ENCODE results near the gene CARD9. TPM values are rescaled to one million over a fixed set of nuclear protein-coding genes. Genes with fewer than 3 reads are reported as not detected.

The CARD9 gene
- total and polyA plus RNA-seq, 2 of the 8 experiments (the other 6 are each of a cell fraction or from before 2014, with no cell fraction given): 0.15 to 1.1 TPM

- Histone ChIP-seq H3K4me3 (ENCODE audit: extremely low read depth in 1 of 4, insufficient read depth in 2 of 4, low read depth in 3 of 4, low read length in 4 of 4) (no peak overlapping the region), H3K23ac (ENCODE audit: insufficient read length) (no peak overlapping the region), H3K56ac (replicated peaks; ENCODE audit: insufficient read length, low read depth, low read length) (no peak overlapping the region), H4K20me1 (replicated peaks in 1 of 2; ENCODE audit: control insufficient read depth in 1 of 2, insufficient read depth in 2 of 2, low read length in 2 of 2) (peaks cover 6 to 11% of the 10 kb centered on the region in 2 experiments), H3K36me3 (ENCODE audit: control insufficient read depth in 2 of 4, insufficient read depth in 4 of 4, low read length in 3 of 4) (peaks cover 16 to 49% (median 38%) of the 10 kb centered on the region in 4 experiments; a peak in 7 of 8 replicates), H4K91ac (replicated peaks; ENCODE audit: insufficient read length, low read length) (no peak overlapping the region), H3K79me1 (ENCODE audit: low read depth, low read length) (peaks cover 10% of the 10 kb centered on the region), H3K9me3 (ENCODE audit: insufficient read depth in 2 of 2, low read depth in 1 of 2, low read length in 1 of 2) (no peaks in the 10 kb centered on the region), H3K4me1 (replicated peaks in 1 of 4; ENCODE audit: control insufficient read depth in 3 of 4, insufficient read depth in 4 of 4, low read length in 3 of 4) (peaks cover 0 to 8% (median 6%) of the 10 kb centered on the region in 4 experiments; a peak in 5 of 7 replicates), H2BK5ac (ENCODE audit: low read depth, low read length) (no peak overlapping the region), H4K5ac (ENCODE audit: insufficient read length, low read depth, low read length) (no peak overlapping the region), H2BK15ac (ENCODE audit: low read length) (no peak overlapping the region), H3K23me2 (ENCODE audit: low read depth, low read length) (peaks cover 6% of the 10 kb centered on the region; the same call in 1 of the 2 replicates), H3K4ac (replicated peaks; ENCODE audit: insufficient read length, low read depth, low read length) (no peak overlapping the region), H2BK12ac (ENCODE audit: low read depth, low read length) (no peak overlapping the region), H3K27ac (ENCODE audit: low read depth, low read length) (no peak overlapping the region; the same call in 1 of the 2 replicates), H3K18ac (ENCODE audit: extremely low read depth, low read length) (no peak overlapping the region), H4K8ac (ENCODE audit: extremely low read depth, insufficient read depth, low read length) (peak overlapping the region; percentile 3; the same call in 1 of the 2 replicates), H2BK120ac (replicated peaks; ENCODE audit: low read depth, low read length) (no peak overlapping the region), H2BK20ac (ENCODE audit: low read length) (no peak overlapping the region), H3K79me2 (ENCODE audit: control insufficient read depth in 1 of 2, insufficient read depth in 2 of 2, low read length in 2 of 2) (peaks cover 0 to 17% of the 10 kb centered on the region in 2 experiments; a peak in 2 of 4 replicates), H3K4me2 (ENCODE audit: insufficient read depth in 1 of 2, low read depth in 2 of 2, low read length in 2 of 2) (no peak overlapping the region), H3K27me3 (replicated peaks in 1 of 4; ENCODE audit: control insufficient read depth in 3 of 4, extremely low read depth in 1 of 4, insufficient read depth in 3 of 4, low read length in 3 of 4) (no peaks in the 10 kb centered on the region), H3K14ac (ENCODE audit: insufficient read length) (no peak overlapping the region), H2AFZ (ENCODE audit: low read length) (no peak overlapping the region), H3K9ac (replicated peaks in 1 of 4; ENCODE audit: extremely low read depth in 1 of 4, low read depth in 3 of 4, low read length in 3 of 4) (no peak overlapping the region), H2AK5ac (ENCODE audit: low read depth, low read length) (no peak overlapping the region)
- TF ChIP-seq CHD2 (IDR thresholded peaks at IDR 0.05; ENCODE audit: low read length) (no peak), CHD1 (IDR thresholded peaks at IDR 0.05; ENCODE audit: low read depth, low read length) (no peak), ZNF274 (IDR thresholded peaks at IDR 0.05; ENCODE audit: borderline replicate concordance, extremely low read depth, low read length) (no peak), SP4 (IDR thresholded peaks at IDR 0.05; ENCODE audit: low read length) (no peak), TAF7 (optimal IDR thresholded peaks at IDR 0.05; ENCODE audit: borderline replicate concordance, low read depth, low read length) (no peak), FOSL1 (IDR thresholded peaks at IDR 0.05; ENCODE audit: insufficient read depth, low read depth, low read length) (no peak), ASH2L (IDR thresholded peaks at IDR 0.05; ENCODE audit: low read length) (no peak), HDAC6 (IDR thresholded peaks at IDR 0.05; ENCODE audit: low read depth, low read length) (no peak), SRF (IDR thresholded peaks at IDR 0.05; ENCODE audit: low read depth, low read length) (no peak), EZH2 (IDR thresholded peaks at IDR 0.05; ENCODE audit: low read depth, low read length, severe bottlenecking) (no peak), TCF12 (IDR thresholded peaks at IDR 0.05; ENCODE audit: low read depth, low read length) (no peak), NANOG (IDR thresholded peaks at IDR 0.05; ENCODE audit: insufficient read depth, low read depth, low read length, poor library complexity, severe bottlenecking) (no peak), POU5F1 (IDR thresholded peaks at IDR 0.05; ENCODE audit: low read depth, low read length) (no peak)
- TF ChIP-seq, protein P1, sequence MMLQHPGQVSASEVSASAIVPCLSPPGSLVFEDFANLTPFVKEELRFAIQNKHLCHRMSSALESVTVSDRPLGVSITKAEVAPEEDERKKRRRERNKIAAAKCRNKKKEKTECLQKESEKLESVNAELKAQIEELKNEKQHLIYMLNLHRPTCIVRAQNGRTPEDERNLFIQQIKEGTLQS (IDR thresholded peaks at IDR 0.05; ENCODE audit: insufficient read depth, low read depth, low read length): no peak
- DNase-seq (ENCODE audit: low read depth in 1 of 2, low spot score in 2 of 2) (no peak), FAIRE-seq (no peak)
- ChIA-PET CTCF (ENCODE audit: partially characterized antibody) (interaction anchor here (0.7 to 3.2 kb wide), 6 partner anchors 10 to 240 kb away, joined by 3 to 10 read pairs (median 3); no protein-coding TSS in a partner anchor), POLR2A (ENCODE audit: partially characterized antibody) (interaction anchor here (1.3 to 14.6 kb wide), 6 partner anchors 14 to 40 kb away, joined by 3 to 139 read pairs (median 24); partner anchors contain the start of gene DNLZ)
- 100% methylated on average over 4 of the region's 5 CpGs; no CpG with 5 or more reads in 1 of the 2 experiments for whole genome bisulfite sequencing, 2 experiments (ENCODE audit: extremely low coverage in 1 of 2, insufficient coverage in 1 of 2, insufficient read length in 1 of 2, insufficient replicate concordance in 2 of 2, low coverage in 1 of 2, low lambda C conversion rate in 2 of 2, missing lambda C conversion rate in 1 of 2)
Measured at GRCh38 chr9:136403538-136403914, 30.1 kb upstream of the CARD9 start.
